ENCODE measurements around the gene RBM19.

RBM19 gene

GRCh38 chr12:113796066-113796827 lies 169.9 kb downstream of the RBM19 start:
- TF ChIP-seq CTCF (IDR thresholded peaks at IDR 0.05; ENCODE audit: low read depth, low read length): no peak
- no peak for DNase-seq (ENCODE audit: extremely low read depth, low read depth)

- no peak for DNase-seq (ENCODE audit: extremely low read depth, low read depth)
- TF ChIP-seq CTCF (IDR thresholded peaks at IDR 0.05; ENCODE audit: low read depth, low read length): no peak
Measured at GRCh38 chr12:113795445-113795844, 170.7 kb downstream of the RBM19 start.

GRCh38 chr12:113794774-113795173 lies 171.4 kb downstream of the RBM19 start:
- no peak for TF ChIP-seq CTCF (IDR thresholded peaks at IDR 0.05; ENCODE audit: low read depth, low read length)
- DNase-seq (ENCODE audit: extremely low read depth, low read depth): no peak

- no peak for DNase-seq (ENCODE audit: extremely low read depth, low read depth)
- TF ChIP-seq CTCF (IDR thresholded peaks at IDR 0.05; ENCODE audit: low read depth, low read length): no peak
Measured at GRCh38 chr12:113793250-113793649, 172.9 kb downstream of the RBM19 start.

GRCh38 chr12:113792450-113792849 lies 173.7 kb downstream of the RBM19 start:
- DNase-seq (ENCODE audit: extremely low read depth, low read depth): no peak

GRCh38 chr12:113788020-113788856 lies 177.9 kb downstream of the RBM19 start:
- DNase-seq (ENCODE audit: extremely low read depth, low read depth): no peak
- TF ChIP-seq CTCF (IDR thresholded peaks at IDR 0.05; ENCODE audit: low read depth, low read length): no peak

More at GRCh38 chr12:113792450-113792849, 173.7 kb downstream of the RBM19 start:
- TF ChIP-seq CTCF (IDR thresholded peaks at IDR 0.05; ENCODE audit: low read depth, low read length): no peak

GRCh38 chr12:113786107-113786506 lies 180.0 kb downstream of the RBM19 start:
- TF ChIP-seq CTCF (IDR thresholded peaks at IDR 0.05; ENCODE audit: low read depth, low read length): no peak
- no peak for DNase-seq (ENCODE audit: extremely low read depth, low read depth)

Measured in AG09319 (cell line).